ENCODE measurements around the gene CCDC50. TPM values are rescaled to one million over a fixed set of nuclear protein-coding genes. Genes with fewer than 3 reads are reported as not detected.

Gene CCDC50
- total RNA-seq, 4 donors from 2014 or later: 27.8 to 58.7 (median 34.5) TPM

- no peak for TF ChIP-seq CTCF (IDR thresholded peaks at IDR 0.05)
- H3K4me3 ChIP-seq (ENCODE audit: low read depth, poor library complexity, severe bottlenecking): no peak overlapping the region
- 72 to 73% methylated on average over 3 of the region's 3 CpGs for WGBS, 2 donors
- intact Hi-C loops (cut with DNase I; ENCODE audit: low total_unique reads): no loop called here
- no peak for DNase-seq (ENCODE audit: low spot score in 2 of 2)
Measured at GRCh38 chr3:191360620-191361019, 31.4 kb downstream of the CCDC50 start.

DNA sequence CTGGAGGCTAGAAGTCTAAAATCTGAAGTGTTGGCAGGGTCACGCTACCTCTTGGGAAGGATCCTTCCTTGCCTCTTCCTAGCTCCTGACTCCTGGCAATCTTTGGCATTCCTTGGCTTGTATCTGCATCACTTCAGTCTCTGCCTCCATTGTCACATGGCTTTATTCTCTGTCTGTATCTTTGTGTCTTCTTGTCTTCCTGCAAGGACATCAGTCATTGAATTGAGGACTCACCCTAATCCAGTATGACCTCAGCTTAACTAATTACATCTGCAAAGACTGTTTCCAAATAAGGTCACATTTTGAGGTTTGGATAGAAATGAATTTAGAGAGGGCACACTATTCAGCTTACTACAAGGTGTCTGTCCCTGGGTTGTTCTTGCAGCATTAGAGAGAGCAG is 32.3 kb downstream of the CCDC50 start:
- 78 to 92% methylated on average over 1 of the region's 1 CpG for WGBS, 2 donors
- intact Hi-C loops (cut with DNase I; ENCODE audit: low total_unique reads): no loop called here
- DNase-seq (ENCODE audit: low spot score in 2 of 2): no peak
- TF ChIP-seq CTCF (IDR thresholded peaks at IDR 0.05): no peak
- no peak for TF ChIP-seq POLR2A (IDR thresholded peaks at IDR 0.05)
- no peak overlapping the region for H3K4me3 ChIP-seq (ENCODE audit: low read depth, poor library complexity, severe bottlenecking)

DNA sequence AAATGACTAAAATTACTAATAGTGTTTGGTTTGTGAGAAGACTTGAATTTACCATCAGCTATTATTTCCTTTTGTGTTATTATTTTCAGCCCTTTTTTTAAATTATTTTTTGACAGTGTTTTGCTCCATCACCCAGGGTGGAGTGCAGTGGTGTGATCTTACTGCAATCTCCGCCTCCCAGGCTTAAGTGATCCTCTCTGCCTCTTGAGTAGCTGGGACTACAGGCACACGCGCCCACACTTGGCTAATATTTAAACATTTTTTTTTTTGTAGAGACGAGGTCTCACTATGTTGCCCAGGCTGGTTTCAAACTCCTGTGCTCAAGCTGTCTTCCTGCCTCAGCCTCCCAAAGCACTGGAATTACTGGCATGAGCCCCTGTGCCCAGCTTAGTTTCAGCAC is 32.8 kb downstream of the CCDC50 start:
- TF ChIP-seq CTCF (IDR thresholded peaks at IDR 0.05) (no peak), POLR2A (IDR thresholded peaks at IDR 0.05) (no peak)
- no peak overlapping the region for H3K4me3 ChIP-seq (ENCODE audit: low read depth, poor library complexity, severe bottlenecking)
- intact Hi-C loops (cut with DNase I; ENCODE audit: low total_unique reads): no loop called here
- DNase-seq (ENCODE audit: low spot score in 2 of 2): no peak
- 75 to 82% methylated on average over 4 of the region's 4 CpGs for WGBS, 2 donors

- H3K4me3 ChIP-seq (ENCODE audit: low read depth, poor library complexity, severe bottlenecking): no peak overlapping the region
- intact Hi-C loops (cut with DNase I; ENCODE audit: low total_unique reads): no loop called here
- no peak for DNase-seq (ENCODE audit: low spot score in 2 of 2)
- TF ChIP-seq POLR2A (IDR thresholded peaks at IDR 0.05) (no peak), CTCF (IDR thresholded peaks at IDR 0.05) (no peak)
- WGBS, 2 donors: 85 to 90% methylated on average over 2 of the region's 2 CpGs
Measured at GRCh38 chr3:191362524-191363090, 33.4 kb downstream of the CCDC50 start.

DNA sequence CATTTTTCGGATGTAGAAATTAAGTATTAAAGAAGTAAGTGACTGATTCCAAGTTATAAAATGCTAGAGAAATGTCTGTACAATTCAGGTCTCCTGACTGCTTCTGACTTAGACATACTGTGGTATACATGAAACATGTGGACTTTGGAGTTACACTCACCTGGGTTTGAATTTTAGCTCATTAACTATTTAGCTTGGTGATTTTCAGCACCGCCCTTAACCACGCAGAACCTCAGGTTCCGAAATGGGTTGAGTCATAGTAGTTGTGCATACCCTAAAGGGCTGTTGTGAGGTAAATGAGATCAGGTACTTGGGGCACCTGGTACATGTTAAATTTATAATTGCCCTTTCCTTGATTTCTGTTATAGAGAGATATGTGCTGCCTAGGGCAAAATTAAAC is 34.0 kb downstream of the CCDC50 start:
- no peak for TF ChIP-seq CTCF (IDR thresholded peaks at IDR 0.05)
- no peak for TF ChIP-seq POLR2A (IDR thresholded peaks at IDR 0.05)
- 69 to 71% methylated on average over 4 of the region's 4 CpGs for WGBS, 2 donors
- H3K4me3 ChIP-seq (ENCODE audit: low read depth, poor library complexity, severe bottlenecking): no peak overlapping the region
- intact Hi-C loops (cut with DNase I; ENCODE audit: low total_unique reads): no loop called here
- DNase-seq (ENCODE audit: low spot score in 2 of 2): no peak

DNA sequence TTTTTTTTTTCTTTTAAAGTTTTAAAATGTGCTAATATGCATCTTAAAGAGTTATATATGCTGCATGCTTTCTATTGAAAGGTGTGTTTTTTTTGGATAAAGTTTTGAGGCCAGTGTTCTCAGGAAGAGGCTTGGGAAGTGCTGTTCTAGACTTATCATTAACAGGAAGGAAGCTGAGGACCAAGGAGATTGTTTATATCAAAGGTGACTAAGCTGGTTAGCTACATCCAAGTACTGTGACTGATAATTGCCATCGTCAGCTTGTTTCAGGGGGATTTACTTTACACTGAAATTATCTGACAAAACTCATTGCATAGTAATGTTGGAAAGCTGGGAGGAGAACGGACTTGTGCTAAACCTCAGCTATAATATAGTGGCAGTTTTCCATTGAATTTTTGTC is 37.5 kb downstream of the CCDC50 start:
- DNase-seq (ENCODE audit: low spot score in 2 of 2): no peak
- intact Hi-C loops (cut with DNase I; ENCODE audit: low total_unique reads): no loop called here
- WGBS, 2 donors: 79% methylated on average over 2 of the region's 2 CpGs
- no peak for TF ChIP-seq POLR2A (IDR thresholded peaks at IDR 0.05)
- TF ChIP-seq CTCF (IDR thresholded peaks at IDR 0.05): no peak
- no peak overlapping the region for H3K4me3 ChIP-seq (ENCODE audit: low read depth, poor library complexity, severe bottlenecking)

Measured in lower leg skin (tissue), 4 donors.